GM21447 (cell line): ENCODE results near the gene DNAH17.

Experiments
- ATAC-seq: cut with Tn5 transposase; IDR thresholded peaks from one replicate; pipeline ENCODE4 v1.9.1; 2021; ENCODE audit not compliant: unreplicated experiment

The DNAH17 gene

DNA sequence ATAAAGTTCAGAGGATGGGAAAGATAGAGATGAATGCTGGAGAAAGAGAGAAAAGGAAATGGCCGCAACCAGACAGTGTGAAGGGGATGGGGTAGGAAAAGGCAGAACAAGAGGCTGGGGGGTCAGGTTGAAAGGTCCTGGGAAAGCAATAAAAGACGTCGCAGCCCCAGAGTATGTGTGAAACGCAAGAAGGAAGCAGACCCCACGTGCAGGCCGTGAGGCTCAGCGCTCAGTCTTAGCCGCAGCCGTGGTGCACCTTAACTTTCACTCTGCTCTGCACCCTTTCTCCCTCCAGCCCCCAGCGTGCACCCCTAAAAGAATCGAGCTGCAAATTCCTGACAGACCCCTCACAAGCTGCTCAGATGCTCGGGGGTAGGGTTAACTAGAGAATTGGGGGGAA is 1.9 kb downstream of the DNAH17 start:
- no peak for ATAC-seq

DNA sequence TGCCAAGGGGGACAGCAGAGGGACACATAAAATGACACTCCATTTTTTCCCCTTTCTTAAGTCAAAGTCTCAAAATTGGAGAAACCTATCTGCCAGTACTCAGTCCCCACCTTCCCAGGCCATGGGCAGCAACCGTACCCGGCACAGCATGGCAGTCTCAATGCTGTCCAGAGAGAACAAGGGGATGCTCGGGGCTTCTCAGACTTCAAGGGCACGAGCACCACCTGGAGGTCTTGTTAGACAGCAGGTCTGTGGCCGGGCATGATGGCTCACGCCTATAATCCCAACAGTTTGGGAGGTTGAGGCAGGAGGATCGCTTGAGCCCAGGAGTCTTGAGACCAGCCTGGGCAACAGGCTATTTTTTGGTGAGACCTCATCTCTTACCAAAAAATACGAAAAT is 3.2 kb downstream of the DNAH17 start:
- ATAC-seq = no peak

DNA sequence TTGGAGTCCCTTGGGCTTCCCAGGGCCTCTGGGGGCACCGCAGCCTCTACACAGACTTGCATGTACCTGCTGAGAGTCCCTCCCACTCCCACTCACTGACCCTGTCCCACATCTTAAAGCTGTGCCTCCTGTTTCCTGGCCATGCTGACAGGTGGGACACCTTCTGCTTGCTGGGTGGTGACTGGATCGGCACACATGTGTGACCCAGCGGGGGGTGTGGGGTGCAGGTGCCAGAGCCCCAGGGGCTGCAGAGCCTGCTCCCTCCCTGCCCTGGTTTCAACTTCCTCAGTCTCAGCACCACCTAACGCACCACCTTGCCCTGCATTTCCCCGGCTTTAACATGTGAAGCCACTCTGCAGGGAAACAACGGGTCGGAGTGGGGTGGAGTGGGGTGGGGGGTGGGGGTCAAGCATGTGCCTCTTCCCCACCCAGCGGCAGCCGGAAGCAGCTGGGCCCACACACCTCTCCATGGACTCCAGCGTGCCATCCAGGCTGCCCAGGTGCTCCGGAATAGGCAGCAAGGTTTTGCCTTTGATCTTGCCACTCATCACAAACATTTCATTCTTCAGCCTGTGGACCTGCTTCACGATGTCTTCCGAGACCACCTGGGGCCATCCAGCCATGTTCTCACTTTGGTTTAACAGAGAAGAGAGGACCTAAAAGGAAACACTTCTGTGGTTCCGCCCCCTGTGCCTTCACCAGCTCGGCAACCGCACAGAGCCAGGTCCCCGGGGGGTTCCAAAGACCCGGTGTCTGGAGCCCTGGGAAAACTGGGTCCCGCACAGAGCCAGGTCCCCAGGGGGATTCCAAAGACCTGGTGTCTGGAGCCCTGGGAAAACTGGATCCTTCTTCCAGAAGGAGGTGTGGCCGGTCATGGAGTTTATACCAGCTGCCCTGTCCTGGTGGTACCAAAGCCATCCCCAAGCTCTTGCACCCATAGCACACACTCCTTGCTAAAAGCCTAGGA is 4.7 kb downstream of the DNAH17 start:
- no peak for ATAC-seq

DNA sequence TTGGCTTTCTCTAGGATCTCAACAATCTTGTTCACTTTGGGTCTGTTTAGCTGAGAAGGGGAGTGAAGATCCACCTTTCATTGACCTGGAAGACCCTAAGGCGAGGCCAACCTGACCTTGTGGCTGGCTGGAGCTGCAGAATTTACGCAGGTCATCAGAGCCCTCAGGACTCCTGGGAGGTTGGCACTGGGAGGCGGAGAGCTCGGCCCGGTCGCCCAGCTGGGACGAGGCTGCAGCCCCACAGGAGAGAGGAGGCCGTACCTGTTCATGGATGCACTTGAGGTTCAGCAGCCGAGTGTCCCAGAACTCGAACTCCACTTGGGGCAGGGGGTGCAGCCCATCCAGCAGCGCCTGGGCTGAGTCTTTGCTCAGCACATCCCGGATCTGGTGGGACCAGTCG is 5.9 kb downstream of the DNAH17 start:
- ATAC-seq = no peak

DNA sequence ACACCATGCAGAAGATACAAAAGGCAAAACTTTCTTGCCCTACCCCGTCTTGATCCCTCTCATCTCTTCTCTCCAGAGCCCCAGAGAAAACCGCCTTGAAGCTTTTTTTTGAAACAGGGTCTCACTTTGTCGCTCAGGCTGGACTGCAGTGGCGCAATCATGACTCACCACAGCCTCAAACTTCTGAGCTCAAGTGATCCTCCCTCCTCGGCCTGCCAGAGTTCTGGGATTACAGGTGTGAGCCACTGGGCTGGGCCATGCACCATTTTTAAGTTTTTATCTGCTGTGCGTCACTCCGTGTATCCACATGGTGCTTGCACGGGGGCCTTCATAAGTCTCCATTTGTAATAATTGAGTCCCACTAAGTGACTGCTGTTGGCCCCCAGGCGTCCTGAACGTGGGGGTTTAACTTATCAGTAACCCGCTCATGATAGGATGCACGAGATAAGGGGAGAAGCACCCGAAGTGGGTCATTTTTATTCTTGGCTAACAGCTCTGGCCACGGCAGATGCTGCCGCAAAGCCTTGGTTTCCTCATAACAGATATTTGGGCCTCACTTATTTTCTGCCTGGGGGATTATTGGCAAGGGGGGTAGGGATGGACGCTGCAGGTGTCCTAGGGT is 8.6 kb downstream of the DNAH17 start:
- no peak for ATAC-seq

DNA sequence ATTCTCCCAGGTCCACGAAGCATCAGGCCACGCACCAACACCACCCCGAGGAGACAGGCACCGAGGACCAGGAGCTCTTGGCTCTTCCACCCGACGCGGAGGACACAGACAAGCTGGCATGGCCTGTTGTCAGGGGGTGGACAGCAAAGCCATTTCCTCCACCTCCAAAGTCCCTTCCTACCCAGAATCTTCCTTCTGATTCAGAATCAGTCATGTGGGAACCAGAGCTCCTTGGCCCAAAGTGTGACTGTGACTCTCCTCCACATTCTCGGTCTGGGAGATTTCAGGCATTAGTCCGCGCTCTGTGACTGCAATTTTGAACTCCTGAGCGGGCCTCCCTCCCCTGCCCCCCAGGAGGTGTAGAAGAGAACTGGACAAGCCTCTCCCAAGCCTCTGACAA is 9.2 kb downstream of the DNAH17 start:
- ATAC-seq = no peak

DNA sequence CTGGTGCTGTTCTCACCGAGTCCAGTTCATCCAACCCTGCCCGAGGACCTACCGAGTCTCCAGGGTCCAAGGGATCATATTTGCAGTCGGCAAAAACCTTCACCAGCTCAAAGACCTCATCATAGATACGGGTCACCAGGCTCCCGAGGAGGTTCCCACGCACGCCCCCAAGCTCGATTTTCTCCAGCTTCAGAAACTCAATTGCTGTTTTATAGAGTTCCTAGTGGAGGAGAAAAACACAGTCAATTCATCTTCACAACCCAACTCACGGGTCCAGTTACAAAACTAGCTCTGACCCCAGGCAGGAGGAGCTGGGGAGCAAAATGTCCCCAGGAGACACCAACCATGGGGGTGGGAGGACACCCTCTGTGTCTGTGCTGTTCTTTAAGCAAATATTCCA is 10.2 kb downstream of the DNAH17 start:
- ATAC-seq = no peak

DNA sequence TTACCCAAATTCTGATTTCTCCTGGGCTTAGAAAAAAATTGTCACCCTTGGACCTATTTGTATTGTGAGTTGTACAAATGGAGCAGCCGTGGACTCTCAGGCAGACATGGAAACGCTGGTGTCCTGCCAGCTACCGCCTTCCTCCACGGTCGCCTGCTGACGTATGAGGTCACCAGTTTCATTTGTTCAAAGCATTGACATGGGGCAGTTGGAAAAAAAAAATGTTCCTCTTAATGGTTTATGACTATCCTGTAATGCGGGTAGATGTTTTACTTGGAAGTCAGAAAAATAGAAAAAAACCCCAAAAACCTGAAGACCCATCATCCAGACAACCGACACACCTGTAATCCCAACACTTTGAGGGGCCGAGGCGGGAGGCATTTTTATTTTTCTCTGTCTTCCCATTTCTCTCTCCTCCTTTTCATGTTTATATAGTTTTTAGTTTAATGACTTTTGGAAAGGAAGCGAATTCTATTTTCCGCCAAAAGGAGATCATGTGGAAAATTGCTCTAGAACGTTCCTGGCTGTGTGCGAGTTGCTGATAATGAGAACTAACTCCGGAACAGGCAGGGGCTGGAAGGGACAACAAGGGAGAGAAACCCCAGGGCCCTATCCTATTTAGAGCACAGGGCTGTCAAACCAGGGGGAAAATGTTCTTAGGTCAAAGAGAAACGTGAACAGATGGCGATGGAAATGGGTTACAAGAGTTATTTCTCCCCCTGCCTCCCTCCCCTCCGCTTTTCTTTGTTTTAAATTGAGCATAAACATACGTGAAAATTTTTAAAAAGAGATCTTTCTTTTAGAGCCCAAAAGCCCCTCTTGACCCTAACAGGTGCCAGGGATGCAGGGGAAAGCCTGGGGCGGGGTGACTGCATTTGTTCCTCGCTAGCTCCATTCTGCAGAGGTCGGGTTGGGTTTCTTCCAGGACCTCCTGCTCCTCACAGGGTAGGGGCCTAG is 13.7 kb downstream of the DNAH17 start:
- ATAC-seq = no peak

DNA sequence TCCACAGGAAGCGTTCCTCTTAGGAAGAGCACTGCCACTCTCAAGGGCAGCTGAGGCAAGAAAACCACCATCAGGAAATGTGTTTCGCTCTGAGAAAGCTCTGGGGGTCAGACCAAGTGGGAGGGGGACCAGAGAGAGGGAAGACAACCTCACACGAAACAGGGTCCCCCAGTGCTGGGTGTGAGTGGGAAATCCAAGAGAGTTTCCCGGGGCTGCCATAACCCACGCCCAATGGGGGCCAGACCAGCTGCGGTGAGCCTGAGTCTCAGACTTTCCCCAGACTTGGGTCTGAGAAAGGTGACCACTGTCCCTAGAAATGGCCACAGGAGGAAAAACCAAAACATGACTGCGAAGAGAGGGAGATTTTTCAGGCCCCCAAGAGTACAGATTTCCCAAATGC is 14.5 kb downstream of the DNAH17 start:
- no peak for ATAC-seq

DNA sequence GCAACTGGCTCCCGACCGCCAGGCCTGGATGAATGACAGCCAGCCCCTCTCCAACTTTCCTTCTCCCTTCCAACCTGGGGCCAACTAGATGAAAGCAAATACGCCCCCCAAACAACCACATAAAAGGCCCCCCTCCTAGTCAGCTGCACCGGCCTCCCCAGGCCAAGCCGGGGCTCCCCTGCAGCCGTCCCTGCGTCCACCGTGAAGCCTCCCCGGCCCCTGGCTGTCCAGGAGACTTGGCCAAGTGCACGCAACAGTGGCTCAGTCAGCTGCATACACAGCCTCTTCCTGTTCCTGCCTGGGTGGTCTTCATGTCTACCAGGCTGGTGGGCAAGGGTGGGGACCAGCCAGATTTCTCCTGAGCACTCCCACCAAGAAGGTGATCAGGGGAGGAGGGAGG is 16.0 kb downstream of the DNAH17 start:
- no peak for ATAC-seq

DNA sequence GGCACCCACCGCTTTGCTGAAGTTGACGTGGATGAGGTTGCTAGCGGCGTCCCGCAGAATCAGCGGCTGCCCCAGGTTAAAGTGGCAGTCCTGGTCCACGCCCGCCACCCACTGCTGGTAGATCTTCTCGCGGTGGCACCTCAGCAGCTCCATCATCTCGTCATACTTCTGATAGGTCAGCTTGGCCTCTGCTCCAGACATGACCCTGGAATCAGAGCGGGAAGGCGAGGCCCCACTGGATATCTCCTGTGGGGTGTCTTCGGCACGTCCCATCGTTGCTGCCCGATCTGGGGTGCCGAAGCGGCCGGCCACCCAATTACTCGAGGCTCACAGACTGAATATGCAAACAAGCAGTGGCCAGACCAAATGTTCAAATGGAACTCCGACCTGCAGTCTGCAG is 16.5 kb downstream of the DNAH17 start:
- no peak for ATAC-seq

DNA sequence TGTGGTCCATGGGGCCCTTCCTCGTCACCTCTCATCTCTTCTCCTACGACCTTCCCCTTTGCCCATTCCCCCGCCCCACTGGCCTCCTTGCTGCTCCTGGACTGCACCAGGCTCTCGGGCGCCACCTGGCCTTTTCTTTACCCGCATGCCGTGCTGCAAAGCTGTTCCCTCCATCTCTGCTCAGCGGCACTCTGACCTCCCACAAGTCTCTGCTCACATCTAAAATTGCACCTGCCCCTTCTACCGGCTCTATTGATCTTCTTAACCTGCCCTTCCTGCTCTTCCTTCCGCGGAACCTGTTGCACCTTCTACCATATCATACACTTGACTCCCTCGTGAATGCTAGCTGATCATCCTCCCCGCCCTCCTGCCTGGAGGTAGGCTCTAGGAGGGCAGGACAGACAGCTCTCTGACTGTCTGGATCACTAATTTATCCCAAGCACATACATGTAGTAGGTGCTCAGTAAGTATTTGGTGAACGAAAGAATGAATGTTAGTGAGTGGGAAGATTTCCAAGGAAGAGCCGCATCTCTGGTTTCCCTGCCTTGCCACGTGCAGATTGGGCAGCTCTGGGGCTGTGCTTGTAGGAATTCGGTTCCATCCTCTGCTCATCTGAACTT is 17.3 kb downstream of the DNAH17 start:
- ATAC-seq = no peak

DNA sequence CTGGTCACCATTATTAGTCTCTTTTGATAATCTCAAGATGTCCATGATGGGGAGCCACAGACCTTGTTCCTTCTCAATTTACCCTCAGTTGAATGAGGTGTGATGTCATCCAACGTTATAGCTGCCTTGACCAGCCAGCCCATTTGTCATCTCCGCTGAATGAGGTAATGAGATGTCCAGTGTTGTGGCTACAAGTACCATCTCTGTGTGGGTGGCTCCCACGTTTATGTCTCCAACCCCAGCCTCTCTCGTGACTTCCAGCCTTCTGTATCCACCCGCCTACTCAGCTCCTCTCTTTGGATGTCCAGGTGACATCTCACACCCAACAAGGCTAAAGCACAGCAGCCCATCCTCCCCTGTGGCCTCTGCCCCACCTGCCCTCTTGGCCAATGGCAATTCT is 18.2 kb downstream of the DNAH17 start:
- ATAC-seq = no peak

DNA sequence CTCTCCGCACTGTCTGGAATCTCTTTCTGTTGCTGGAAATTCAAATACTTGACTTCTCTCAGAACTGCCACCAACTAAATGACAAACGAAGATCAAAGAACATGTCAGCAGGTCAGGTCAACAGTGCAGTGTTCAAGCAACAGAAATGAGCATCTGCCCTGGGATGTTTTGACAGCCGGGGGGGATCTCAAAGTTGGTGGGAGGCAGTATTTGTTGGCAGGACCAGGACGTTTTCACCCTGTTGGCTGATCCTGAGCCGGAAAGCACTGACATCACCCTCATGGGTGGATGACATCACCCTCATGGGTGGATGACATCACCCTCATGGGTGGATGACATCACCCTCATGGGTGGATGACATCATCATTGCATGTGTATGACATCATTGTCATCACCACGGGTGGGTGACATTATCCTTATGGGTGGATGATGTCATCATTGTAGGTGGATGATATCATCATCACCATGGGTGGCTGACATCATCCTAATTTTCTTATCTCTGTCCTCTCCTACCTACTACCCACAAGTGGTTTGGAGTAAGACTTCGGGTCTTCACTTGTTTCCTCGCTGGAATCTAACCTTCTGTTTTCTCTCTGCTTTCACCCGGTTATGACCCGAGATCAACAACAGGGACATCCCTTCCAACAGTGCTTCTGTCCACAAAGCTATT is 18.9 kb downstream of the DNAH17 start:
- ATAC-seq = no peak

DNA sequence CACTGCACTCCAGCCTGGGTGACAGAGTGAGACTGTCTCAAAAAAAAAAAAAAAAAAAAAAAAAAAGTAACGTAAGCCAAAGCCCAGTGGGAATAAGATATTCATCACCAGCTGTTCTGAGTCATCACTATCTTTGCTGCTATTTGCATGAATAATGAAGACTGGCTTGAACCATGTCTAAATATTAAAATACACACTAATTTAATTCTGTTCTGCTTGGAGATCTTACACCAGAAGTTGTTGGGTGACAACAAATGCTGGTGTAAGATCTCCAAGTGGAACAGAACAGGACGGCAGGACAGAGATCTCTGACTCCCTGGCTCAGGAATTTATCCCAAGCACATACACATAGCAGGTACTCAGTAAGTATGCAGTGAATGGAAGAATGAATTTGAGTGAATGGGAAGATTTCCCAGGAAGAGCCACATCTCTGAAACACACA is 19.6 kb downstream of the DNAH17 start:
- no peak for ATAC-seq

DNA sequence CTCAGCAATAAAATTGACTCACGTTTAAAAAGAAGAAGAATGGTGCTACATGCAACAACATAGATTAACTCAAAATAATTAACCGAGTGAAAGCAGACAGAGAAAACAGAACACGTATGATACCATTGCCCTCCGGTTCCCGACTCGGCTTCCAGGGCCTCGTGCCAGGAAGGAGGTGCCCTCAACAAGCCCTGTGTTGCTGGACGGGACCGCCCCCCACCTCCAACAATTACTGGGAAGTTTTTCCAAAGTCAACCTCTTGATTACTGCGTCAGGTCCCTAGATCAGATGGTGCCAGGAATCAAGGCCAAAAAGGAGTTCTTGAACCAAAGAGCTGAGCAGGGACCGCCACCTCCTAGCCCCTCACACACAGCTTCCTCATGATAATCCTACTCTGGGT is 20.4 kb downstream of the DNAH17 start:
- no peak for ATAC-seq

DNA sequence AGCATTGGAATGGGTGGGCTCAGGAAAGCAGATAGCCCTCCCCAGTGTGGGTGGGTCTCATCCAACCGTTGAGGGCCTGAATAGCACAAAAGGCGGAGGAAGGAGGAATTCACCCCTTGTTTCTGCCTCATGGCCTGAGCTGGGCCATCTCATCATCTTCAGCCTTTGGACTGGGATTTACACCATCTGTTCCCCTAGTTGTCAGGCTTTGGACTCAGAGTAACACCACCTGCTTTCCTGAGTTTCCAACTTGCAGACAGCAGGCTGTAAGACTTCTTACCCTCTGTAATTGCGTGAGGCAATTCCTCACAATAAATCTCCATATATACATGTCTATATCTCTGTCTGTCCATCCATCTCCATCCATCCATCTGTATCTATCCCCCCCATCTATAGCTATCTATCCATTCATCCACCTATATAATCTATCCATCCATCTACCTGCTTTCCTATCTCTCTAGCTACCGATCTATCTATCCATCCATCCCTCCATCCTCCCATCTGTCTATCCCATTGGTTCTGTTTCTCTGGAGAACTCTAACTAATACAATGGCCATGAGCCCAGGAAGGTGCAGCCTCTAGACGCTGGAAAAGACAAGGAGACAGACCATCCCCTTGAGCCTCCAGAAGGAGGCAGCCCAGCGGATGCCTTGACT is 21.3 kb downstream of the DNAH17 start:
- ATAC-seq = no peak

DNA sequence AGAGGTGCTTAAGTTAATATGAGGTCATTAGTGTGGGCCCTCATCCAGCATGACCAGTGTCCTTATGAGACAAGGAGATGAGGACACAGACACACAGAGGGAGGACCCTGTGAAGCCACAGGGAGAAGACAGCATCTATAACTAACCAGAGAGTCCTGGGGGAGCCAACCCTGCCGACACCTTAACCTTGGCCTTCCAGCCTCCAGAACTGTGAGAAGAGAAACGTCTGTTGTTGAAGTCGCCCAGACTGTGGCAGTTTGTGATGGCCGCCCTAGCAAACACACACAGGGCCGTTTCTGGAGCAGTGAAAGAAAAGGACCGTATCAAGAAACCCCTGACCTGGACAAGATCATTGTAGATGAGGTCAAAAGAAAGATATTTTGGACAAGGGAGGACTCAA is 26.7 kb downstream of the DNAH17 start:
- ATAC-seq = no peak

DNA sequence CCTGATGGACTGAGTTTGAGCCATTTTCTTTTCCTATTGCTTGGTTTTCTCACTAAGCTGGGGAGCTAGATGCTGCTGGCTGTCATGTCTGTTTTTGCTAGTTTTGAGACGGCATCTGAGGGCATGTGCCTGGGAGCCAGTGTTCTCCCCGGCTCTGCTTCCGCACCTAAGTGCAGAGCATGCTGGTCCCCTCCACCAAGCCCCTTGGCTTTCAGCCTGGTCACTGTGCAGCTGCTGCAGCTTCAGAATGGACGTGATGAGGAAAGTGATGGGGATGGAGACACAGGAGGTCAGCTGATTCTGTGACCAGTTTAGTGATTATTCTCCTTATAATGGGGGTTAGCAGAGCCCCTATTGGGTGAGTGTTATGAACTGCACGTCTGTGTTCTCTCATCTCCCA is 28.5 kb downstream of the DNAH17 start:
- no peak for ATAC-seq

DNA sequence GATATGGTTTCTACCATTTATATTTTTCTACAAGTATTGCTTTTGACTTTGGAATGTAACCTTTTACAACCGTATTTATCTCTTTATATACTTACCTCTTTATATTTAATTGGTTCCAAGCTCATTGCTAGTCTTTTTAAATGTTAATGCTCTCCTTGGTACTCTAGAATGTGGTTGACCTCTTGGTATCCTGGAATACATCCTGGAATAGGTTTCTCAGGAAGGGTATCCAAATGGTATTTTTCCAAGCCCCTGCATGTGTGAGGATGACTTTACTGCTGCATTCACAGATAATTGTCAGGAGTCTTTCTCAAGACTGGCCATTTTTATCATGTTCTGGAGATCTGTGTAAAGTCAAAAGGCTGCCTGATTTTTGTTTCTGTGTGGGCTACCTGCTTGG is 30.2 kb downstream of the DNAH17 start:
- ATAC-seq = no peak
